SK-N-SH (cell line): ENCODE data around the gene PRR18. TPM values are rescaled to one million over a fixed set of nuclear protein-coding genes. Genes with fewer than 3 reads are reported as not detected.

Experiments
- CTCF ChIA-PET: fragments of 300-600, 350-600 bp; formaldehyde crosslinking; extraction: SDS; loops from one replicate; lab custom pipeline; 2021; lab: Yijun Ruan, JAX
- POLR2A ChIA-PET: fragments of 350-600 bp; sonication (Branson Sonifier 250); formaldehyde crosslinking; extraction: SDS; loops from one replicate; lab custom pipeline; 2020; ENCODE audit warnings: antibody characterized with exemption, inconsistent platforms; lab: Yijun Ruan, JAX
- DNase-seq: peaks from one replicate; pipeline ENCODE4 v3.0.0; 2012
- H2AFZ ChIP-seq: fragments of 200-600 bp; sonication (generic); 2 replicates; pipeline ENCODE4 v1.8.1; 2016; ENCODE audit warnings: antibody characterized with exemption, mild to moderate bottlenecking, low read depth
- H3F3A ChIP-seq: fragments of 200-600 bp; sonication (generic); replicated peaks from 2 replicates; pipeline ENCODE3; 2016; ENCODE audit warnings: antibody characterized with exemption, mild to moderate bottlenecking; ENCODE audit not compliant: insufficient read depth
- H3K27ac ChIP-seq, 2 experiments: fragments of 200-500 bp in 1 of 2; fragments of 200-600 bp in 1 of 2; sonication (Bioruptor generic) in 1 of 2; sonication (generic), shearing (Covaris generic) in 1 of 2; 2 replicates each; pipeline versions ENCODE4 v1.5.1 to v1.6.1; 2014 to 2016; ENCODE audit warnings: low read depth in 2 of 2, inconsistent platforms in 1 of 2, low read length in 1 of 2, mild to moderate bottlenecking in 1 of 2, mixed read lengths in 1 of 2
- H3K27me3 ChIP-seq: fragments of 200-600 bp; sonication (generic), shearing (Covaris generic); 2 replicates; pipeline ENCODE4 v1.6.1; 2016; ENCODE audit warnings: mixed run types; ENCODE audit not compliant: insufficient read depth
- H3K36me3 ChIP-seq, 2 experiments: fragments of 200-500 bp in 1 of 2; fragments of 200-600 bp in 1 of 2; sonication (Bioruptor generic) in 1 of 2; sonication (generic) in 1 of 2; replicated peaks in 1 of 2; 2 replicates each; pipeline versions ENCODE3 to v1.5.1; 2014 to 2016; ENCODE audit warnings: low read length in 1 of 2, mild to moderate bottlenecking in 1 of 2; ENCODE audit not compliant: insufficient read depth in 2 of 2, control insufficient read depth in 1 of 2
- H3K4me1 ChIP-seq, 2 experiments: fragments of 200-500 bp in 1 of 2; fragments of 200-600 bp in 1 of 2; sonication (Bioruptor generic) in 1 of 2; sonication (generic), shearing (Covaris generic) in 1 of 2; 2 replicates each; pipeline versions ENCODE4 v1.5.1 to v1.6.1; 2014 to 2016; ENCODE audit warnings: low read depth in 1 of 2, low read length in 1 of 2, mixed run types in 1 of 2; ENCODE audit not compliant: insufficient read depth in 2 of 2, control insufficient read depth in 1 of 2
- H3K4me2 ChIP-seq: fragments of 200-600 bp; sonication (generic), shearing (Covaris generic); 2 replicates; pipeline ENCODE4 v1.6.1; 2017; ENCODE audit warnings: mixed run types
- H3K4me3 ChIP-seq, 2 experiments: fragments of 200-500 bp in 1 of 2; fragments of 200-600 bp in 1 of 2; sonication (Bioruptor generic) in 1 of 2; sonication (generic), shearing (Covaris generic) in 1 of 2; 2 replicates each; pipeline versions ENCODE4 v1.5.1 to v1.8.1; 2014 to 2016; ENCODE audit warnings: low read depth in 2 of 2, inconsistent platforms in 1 of 2, low read length in 1 of 2, mild to moderate bottlenecking in 1 of 2, mixed read lengths in 1 of 2, moderate library complexity in 1 of 2
- H3K79me2 ChIP-seq: fragments of 200-600 bp; sonication (generic); 2 replicates; pipeline ENCODE4 v1.8.1; 2017; ENCODE audit warnings: mild to moderate bottlenecking; ENCODE audit not compliant: insufficient read depth
- H3K9ac ChIP-seq: fragments of 200-600 bp; sonication (generic); 2 replicates; pipeline ENCODE4 v1.6.1; 2017; ENCODE audit warnings: mixed run types
- H3K9me2 ChIP-seq: fragments of 200-600 bp; sonication (generic); 2 replicates; pipeline ENCODE4 v1.6.1; 2017; ENCODE audit warnings: mixed run types
- H3K9me3 ChIP-seq: fragments of 200-600 bp; sonication (generic); 2 replicates; pipeline ENCODE4 v1.6.1; 2017; ENCODE audit warnings: mixed run types, mild to moderate bottlenecking, moderate library complexity
- H4K20me1 ChIP-seq: fragments of 200-600 bp; sonication (generic); 2 replicates; pipeline ENCODE4 v1.6.1; 2017; ENCODE audit warnings: mild to moderate bottlenecking, mixed run types; ENCODE audit not compliant: insufficient read depth
- CHD2 ChIP-seq: fragments of 150-350 bp; IDR thresholded peaks from 2 replicates; pipeline ENCODE4 v1.6.1; 2018; ENCODE audit warnings: low read length; ENCODE audit not compliant: partially characterized antibody
- EZH2phosphoT487 ChIP-seq: fragments of 200-600 bp; sonication (generic); IDR thresholded peaks from 2 replicates; pipeline ENCODE4 v1.6.1; 2017; ENCODE audit warnings: low read depth, mixed run types, mild to moderate bottlenecking, antibody characterized with exemption, moderate library complexity, borderline replicate concordance
- GABPA ChIP-seq: IDR thresholded peaks from 2 replicates; pipeline ENCODE4 v1.4.0; 2012; ENCODE audit warnings: low read depth, mild to moderate bottlenecking
- MXI1 ChIP-seq: IDR thresholded peaks from 2 replicates; pipeline ENCODE4 v1.6.1; 2012; ENCODE audit warnings: mild to moderate bottlenecking, low read depth, low read length, improper control_type of control experiment
- RAD21 ChIP-seq: IDR thresholded peaks from 2 replicates; pipeline ENCODE4 v1.6.1; 2012; ENCODE audit warnings: mild to moderate bottlenecking, low read length
- RCOR1 ChIP-seq: fragments of 150-350 bp; IDR thresholded peaks from 2 replicates; pipeline ENCODE4 v1.6.1; 2017; ENCODE audit warnings: antibody characterized with exemption, low read length
- SMC3 ChIP-seq: IDR thresholded peaks from 2 replicates; pipeline ENCODE4 v1.6.1; 2012; ENCODE audit warnings: low read depth, low read length, improper control_type of control experiment
- TAF1 ChIP-seq: IDR thresholded peaks from 2 replicates; pipeline ENCODE4 v1.6.1; 2012; ENCODE audit warnings: low read depth, mild to moderate bottlenecking, low read length, moderate library complexity, borderline replicate concordance
- WGBS: methylation state at CpG from one replicate; pipeline ENCODE4 v1.1.6; 2017; ENCODE audit warnings: low lambda C conversion rate; 5-methylcytosine and 5-hydroxymethylcytosine counted together
- polyA plus RNA-seq, 3 experiments: library from polyadenylated mRNA; depleted of rRNA; stranded (reverse); fragments of >200 nt; gene quantifications; 2 replicates each; pipeline ENCODE4 v1.2.3, GENCODE V29; 2012
- TF ChIP-seq, protein P1 (sequence below): IDR thresholded peaks from 2 replicates; pipeline ENCODE4 v1.4.0; 2012; ENCODE audit warnings: low read depth, borderline replicate concordance
- TF ChIP-seq, protein P2 (sequence below): IDR thresholded peaks from 2 replicates; pipeline ENCODE4; 2012
- TF ChIP-seq, protein P3 (sequence below): fragments of 200-600 bp; sonication (generic); IDR thresholded peaks from 2 replicates; pipeline ENCODE4 v1.6.1; 2017; ENCODE audit warnings: antibody characterized with exemption, mild to moderate bottlenecking, moderate library complexity
- TF ChIP-seq, protein P4 (sequence below): fragments of 150-350 bp; IDR thresholded peaks from 2 replicates; pipeline ENCODE4 v1.6.1; 2016; ENCODE audit warnings: mild to moderate bottlenecking, low read depth, low read length

Gene PRR18
- polyA plus RNA-seq, 1 of the 3 experiments (the other 2 are of a cell fraction): 0.02 TPM

DNA sequence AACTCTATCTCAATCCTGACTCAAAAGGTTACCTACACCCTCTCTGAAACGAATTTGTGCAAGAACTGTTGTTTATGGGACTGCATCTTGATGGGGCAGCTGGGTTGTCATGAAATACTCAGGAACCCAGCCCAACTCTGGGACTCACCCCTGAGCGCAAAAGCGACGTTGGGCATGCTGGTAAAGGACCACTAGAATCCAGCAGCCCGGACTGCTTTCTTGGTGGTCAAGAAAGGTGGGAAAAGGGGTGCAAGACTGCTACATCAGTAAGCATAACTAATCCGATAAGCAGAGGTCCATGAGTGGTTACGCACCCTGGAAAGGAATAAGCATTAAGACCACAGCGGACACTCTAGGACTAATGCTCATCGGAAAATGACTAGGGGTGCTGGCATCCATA lies 6.3 kb upstream of the PRR18 start:
- Histone ChIP-seq H3K4me3 (no peak overlapping the region), H3K4me1 (peaks cover 0 to 3% of the 10 kb centered on the region in 2 experiments; a peak in 1 of 4 replicates), H3F3A (no peaks in the 10 kb centered on the region), H3K9ac (no peak overlapping the region), H3K27ac (no peak overlapping the region), H3K4me2 (no peak overlapping the region), H3K27me3 (peaks cover 1% of the 10 kb centered on the region; the same call in 1 of the 2 replicates), H3K36me3 (peaks cover 0 to 5% of the 10 kb centered on the region in 2 experiments), H3K9me3 (no peaks in the 10 kb centered on the region)
- no peak for TF ChIP-seq MXI1
- TF ChIP-seq, protein P1, sequence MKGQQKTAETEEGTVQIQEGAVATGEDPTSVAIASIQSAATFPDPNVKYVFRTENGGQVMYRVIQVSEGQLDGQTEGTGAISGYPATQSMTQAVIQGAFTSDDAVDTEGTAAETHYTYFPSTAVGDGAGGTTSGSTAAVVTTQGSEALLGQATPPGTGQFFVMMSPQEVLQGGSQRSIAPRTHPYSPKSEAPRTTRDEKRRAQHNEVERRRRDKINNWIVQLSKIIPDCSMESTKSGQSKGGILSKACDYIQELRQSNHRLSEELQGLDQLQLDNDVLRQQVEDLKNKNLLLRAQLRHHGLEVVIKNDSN: no peak
- TF ChIP-seq, protein P2, sequence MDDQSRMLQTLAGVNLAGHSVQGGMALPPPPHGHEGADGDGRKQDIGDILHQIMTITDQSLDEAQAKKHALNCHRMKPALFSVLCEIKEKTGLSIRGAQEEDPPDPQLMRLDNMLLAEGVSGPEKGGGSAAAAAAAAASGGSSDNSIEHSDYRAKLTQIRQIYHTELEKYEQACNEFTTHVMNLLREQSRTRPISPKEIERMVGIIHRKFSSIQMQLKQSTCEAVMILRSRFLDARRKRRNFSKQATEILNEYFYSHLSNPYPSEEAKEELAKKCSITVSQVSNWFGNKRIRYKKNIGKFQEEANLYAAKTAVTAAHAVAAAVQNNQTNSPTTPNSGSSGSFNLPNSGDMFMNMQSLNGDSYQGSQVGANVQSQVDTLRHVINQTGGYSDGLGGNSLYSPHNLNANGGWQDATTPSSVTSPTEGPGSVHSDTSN: no peak
- TF ChIP-seq, all 33 proteins: peak for 0
- DNase-seq: no peak
- H3K79me2 ChIP-seq: no peaks in the 10 kb centered on the region
- WGBS: 85% methylated on average over 8 of the region's 9 CpGs
- no peak overlapping the region for H2AFZ ChIP-seq
- no peaks in the 10 kb centered on the region for H4K20me1 ChIP-seq
- H3K9me2 ChIP-seq: no peaks in the 10 kb centered on the region
- POLR2A ChIA-PET: no interaction called here
- CTCF ChIA-PET: interaction anchor here (1.1 to 2.5 kb wide), 7 partner anchors 9 to 85 kb away, joined by 3 to 26 read pairs (median 10); no protein-coding TSS in a partner anchor

DNA sequence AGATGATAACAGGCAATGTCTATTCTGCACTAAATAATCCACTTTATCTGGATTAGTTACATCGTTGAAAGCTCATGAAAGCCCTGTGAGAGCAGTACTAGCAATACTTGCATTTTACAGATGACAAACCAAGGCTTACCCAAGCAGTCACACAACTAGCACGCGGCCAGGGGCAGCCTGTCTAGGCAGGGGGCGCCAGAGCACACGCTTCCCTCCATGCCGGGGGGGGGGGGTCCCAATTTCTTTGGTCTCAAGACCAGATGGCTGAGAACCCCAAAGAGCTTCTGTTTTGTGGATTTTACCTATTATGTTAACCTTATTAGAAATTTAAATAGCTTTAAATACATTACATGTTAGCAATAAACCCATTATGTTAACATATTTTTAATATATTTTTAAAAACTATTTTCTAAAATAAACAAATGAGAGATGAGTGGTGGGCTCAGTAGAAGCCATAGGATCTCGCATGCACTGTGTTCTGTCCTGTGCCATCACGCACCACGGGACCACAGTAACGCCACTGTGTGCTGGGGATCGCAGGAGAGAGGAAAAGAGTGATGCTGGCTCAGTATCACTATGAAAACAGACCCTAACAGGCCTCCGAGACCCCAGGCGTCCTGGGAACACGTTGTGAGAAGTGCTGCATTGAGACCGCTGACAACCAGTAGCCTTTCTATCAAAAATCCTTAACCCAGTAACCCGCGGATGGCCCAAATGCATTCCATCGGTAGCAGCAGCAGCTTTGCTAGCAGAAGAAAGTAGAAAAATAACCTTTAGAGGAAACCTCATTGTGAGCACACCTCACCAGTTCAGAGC lies 5.3 kb upstream of the PRR18 start:
- Histone ChIP-seq H3K4me3 (no peak overlapping the region; a peak in 1 of 4 replicates), H3K27ac (no peak overlapping the region)
- POLR2A ChIA-PET: no interaction called here
- TF ChIP-seq, protein P3, sequence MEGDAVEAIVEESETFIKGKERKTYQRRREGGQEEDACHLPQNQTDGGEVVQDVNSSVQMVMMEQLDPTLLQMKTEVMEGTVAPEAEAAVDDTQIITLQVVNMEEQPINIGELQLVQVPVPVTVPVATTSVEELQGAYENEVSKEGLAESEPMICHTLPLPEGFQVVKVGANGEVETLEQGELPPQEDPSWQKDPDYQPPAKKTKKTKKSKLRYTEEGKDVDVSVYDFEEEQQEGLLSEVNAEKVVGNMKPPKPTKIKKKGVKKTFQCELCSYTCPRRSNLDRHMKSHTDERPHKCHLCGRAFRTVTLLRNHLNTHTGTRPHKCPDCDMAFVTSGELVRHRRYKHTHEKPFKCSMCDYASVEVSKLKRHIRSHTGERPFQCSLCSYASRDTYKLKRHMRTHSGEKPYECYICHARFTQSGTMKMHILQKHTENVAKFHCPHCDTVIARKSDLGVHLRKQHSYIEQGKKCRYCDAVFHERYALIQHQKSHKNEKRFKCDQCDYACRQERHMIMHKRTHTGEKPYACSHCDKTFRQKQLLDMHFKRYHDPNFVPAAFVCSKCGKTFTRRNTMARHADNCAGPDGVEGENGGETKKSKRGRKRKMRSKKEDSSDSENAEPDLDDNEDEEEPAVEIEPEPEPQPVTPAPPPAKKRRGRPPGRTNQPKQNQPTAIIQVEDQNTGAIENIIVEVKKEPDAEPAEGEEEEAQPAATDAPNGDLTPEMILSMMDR: peak; percentile 56
- TF ChIP-seq EZH2phosphoT487 (no peak), CHD2 (no peak), TAF1 (no peak), GABPA (no peak), RAD21 (peak; percentile 58), SMC3 (peak; percentile 37), RCOR1 (no peak)
- TF ChIP-seq, protein P4, sequence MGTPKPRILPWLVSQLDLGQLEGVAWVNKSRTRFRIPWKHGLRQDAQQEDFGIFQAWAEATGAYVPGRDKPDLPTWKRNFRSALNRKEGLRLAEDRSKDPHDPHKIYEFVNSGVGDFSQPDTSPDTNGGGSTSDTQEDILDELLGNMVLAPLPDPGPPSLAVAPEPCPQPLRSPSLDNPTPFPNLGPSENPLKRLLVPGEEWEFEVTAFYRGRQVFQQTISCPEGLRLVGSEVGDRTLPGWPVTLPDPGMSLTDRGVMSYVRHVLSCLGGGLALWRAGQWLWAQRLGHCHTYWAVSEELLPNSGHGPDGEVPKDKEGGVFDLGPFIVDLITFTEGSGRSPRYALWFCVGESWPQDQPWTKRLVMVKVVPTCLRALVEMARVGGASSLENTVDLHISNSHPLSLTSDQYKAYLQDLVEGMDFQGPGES: no peak
- TF ChIP-seq, protein P2: no peak
- TF ChIP-seq, all 33 proteins: peak for 3
- peak; percentile 74 for DNase-seq
- peaks cover 0 to 4% of the 10 kb centered on the region in 2 experiments for H3K36me3 ChIP-seq
- CTCF ChIA-PET: interaction anchor here (0.6 to 2.5 kb wide), 21 partner anchors 8 to 128 kb away, joined by 3 to 26 read pairs (median 4); partner anchors contain the start of gene SFT2D1
- H3K27me3 ChIP-seq: peaks cover 10% of the 10 kb centered on the region
- no peaks in the 10 kb centered on the region for H3K9me3 ChIP-seq
- no peaks in the 10 kb centered on the region for H3K79me2 ChIP-seq
- H3K9ac ChIP-seq: no peak overlapping the region
- H3K4me1 ChIP-seq: peaks cover 0 to 3% of the 10 kb centered on the region in 2 experiments; a peak in 1 of 4 replicates
- H3K4me2 ChIP-seq: no peak overlapping the region
- no peaks in the 10 kb centered on the region for H3F3A ChIP-seq
- H3K9me2 ChIP-seq: no peaks in the 10 kb centered on the region
- H2AFZ ChIP-seq: no peak overlapping the region
- no peaks in the 10 kb centered on the region for H4K20me1 ChIP-seq
- 61% methylated on average over 16 of the region's 18 CpGs for WGBS
